Gastroesophageal sphincter (tissue), 3 donors: ENCODE measurements around the gene CCN5.

Source experiments
- CTCF ChIP-seq, 4 experiments: fragments of 200-600 bp in 2 of 4; fragments of 450-650 bp in 2 of 4; sonication (generic) in 1 of 4; IDR thresholded peaks; one replicate each; pipeline ENCODE4 v1.5.1; 2017 to 2019; ENCODE audit warnings: antibody characterized with exemption in 4 of 4, mild to moderate bottlenecking in 2 of 4, moderate library complexity in 2 of 4
- EP300 ChIP-seq: sonication (generic); formaldehyde crosslinking; IDR thresholded peaks from one replicate; pipeline ENCODE4 v1.6.1; 2017; ENCODE audit warnings: antibody characterized with exemption, mild to moderate bottlenecking
- POLR2A ChIP-seq, 2 donors: fragments of 450-650 bp; IDR thresholded peaks; one replicate each; pipeline ENCODE4 v1.6.1; 2017; ENCODE audit warnings: antibody characterized with exemption in 2 of 2, mild to moderate bottlenecking in 2 of 2, moderate library complexity in 1 of 2
- POLR2AphosphoS5 ChIP-seq: sonication (generic); formaldehyde crosslinking; IDR thresholded peaks from one replicate; pipeline ENCODE4 v1.6.1; 2017; ENCODE audit warnings: antibody characterized with exemption

DNA sequence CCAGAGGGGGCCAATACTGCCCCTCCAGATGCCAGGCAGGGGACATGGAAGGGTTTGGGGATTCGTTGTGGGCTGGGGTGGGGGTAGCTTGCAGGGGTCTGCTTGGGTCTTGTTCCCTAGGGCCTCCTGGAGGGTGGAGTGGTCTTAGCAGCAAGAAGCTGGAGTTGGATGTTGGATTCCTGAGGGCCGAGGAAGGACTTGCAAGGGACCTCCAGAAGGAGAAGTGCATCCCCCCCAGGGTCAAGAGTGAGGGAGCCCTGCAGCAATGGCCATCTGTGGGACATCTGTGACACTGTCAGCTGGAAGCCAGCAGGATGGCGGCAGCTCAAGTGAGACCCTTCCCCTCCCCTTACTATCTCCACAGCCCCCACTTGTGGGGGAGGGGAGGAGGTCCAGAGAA, 25.4 kb upstream of the CCN5 start:
- TF ChIP-seq CTCF (IDR thresholded peaks at IDR 0.05) (no peak), POLR2AphosphoS5 (no peak), POLR2A (IDR thresholded peaks at IDR 0.05) (no peak), EP300 (no peak)
